Muscle layer of colon (tissue), 2 donors: Measurements from ENCODE around the gene OXCT2.

Experiments used
- H3K27ac ChIP-seq: one replicate; pipeline ENCODE4 v1.7.0; 2013; ENCODE audit warnings: low read depth, mild to moderate bottlenecking, low read length, moderate library complexity
- H3K27me3 ChIP-seq, 2 donors: one replicate each; pipeline ENCODE4 v1.7.0; 2013; ENCODE audit warnings: low read length in 2 of 2, mild to moderate bottlenecking in 2 of 2; ENCODE audit not compliant: insufficient read depth in 2 of 2, control insufficient read depth in 1 of 2
- H3K36me3 ChIP-seq: one replicate; pipeline ENCODE4 v1.7.0; 2013; ENCODE audit warnings: mild to moderate bottlenecking, low read length; ENCODE audit not compliant: insufficient read depth
- H3K4me1 ChIP-seq: one replicate; pipeline ENCODE4 v1.7.0; 2013; ENCODE audit warnings: mild to moderate bottlenecking, low read length; ENCODE audit not compliant: insufficient read depth
- H3K4me3 ChIP-seq, 2 donors: one replicate each; pipeline ENCODE4 v1.7.0; 2013; ENCODE audit warnings: low read length in 2 of 2, low read depth in 1 of 2, mild to moderate bottlenecking in 1 of 2, moderate library complexity in 1 of 2
- H3K9ac ChIP-seq: one replicate; pipeline ENCODE4 v1.7.0; 2013; ENCODE audit warnings: low read length
- H3K9me3 ChIP-seq: one replicate; pipeline ENCODE4 v1.7.0; 2013; ENCODE audit warnings: mild to moderate bottlenecking, low read length
- donor health status: abdominal sarcoma.
- donor health status: Adenocarcinoma of cecum.

OXCT2 gene

DNA sequence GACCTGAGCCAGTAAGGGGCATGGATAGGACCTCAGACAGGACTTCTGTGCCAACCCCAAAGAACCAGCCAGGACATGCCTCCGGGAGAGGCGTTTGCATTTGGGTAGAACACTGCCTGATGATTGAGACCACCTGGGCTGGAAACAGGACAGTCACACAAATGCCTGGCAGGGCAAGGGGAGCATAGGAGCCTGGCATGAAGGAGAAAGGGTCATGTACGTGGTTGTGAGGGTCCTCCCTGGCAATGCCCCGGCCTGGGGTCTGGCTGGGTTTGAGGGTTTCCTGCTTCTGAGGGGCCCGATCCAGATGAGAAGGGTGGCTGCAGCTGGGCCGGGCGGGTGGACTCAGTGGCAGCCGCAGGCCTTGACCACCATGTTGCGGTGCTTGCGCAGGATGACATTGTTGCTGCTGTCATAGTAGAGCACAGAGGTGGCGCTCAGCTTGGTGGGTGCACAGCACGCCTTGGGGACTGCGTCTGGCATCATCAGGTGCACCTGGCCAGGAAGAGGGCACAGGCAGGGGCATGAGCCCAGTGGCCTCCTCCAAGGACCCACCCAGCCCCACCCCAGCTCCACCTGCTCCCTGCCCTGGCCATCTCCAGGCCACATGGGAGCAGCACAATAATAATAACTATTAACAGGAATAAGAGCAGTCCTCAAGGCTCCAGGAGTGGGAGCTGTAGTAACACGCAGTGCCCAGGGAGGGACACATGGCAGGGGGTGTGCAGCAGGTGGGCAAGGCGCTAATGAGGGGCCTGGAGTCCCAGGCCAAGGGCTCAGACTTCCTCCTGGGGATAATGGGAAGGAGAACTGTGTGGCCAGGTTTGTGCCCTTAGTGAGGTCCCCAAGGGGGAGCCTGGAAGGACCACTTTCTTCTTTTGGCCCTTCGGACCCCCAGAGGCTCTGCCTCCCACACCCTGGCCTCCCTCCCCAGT lies 10.8 kb downstream of the OXCT2 start:
- Histone ChIP-seq H3K27me3 (no peaks in the 10 kb centered on the region), H3K36me3 (peaks cover 18% of the 10 kb centered on the region), H3K27ac (no peak overlapping the region), H3K4me3 (no peak overlapping the region), H3K9ac (no peak overlapping the region), H3K9me3 (no peaks in the 10 kb centered on the region), H3K4me1 (no peaks in the 10 kb centered on the region)

DNA sequence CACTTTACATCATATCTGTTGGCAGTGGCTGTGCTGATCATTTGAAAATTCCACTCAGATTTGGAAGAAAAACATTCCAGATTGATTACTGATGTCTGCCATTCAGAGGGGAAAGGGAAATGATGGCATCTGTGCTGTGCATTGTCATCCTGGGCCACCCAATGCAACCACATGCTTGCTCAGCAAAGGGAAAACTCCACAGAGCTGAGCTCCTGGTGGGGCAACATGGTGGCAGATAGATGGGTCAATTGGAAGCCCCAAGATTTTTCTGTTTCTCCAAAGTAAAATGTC lies 11.8 kb downstream of the OXCT2 start:
- Histone ChIP-seq H3K36me3 (peaks cover 28% of the 10 kb centered on the region), H3K9ac (no peak overlapping the region), H3K27ac (no peak overlapping the region), H3K27me3 (no peaks in the 10 kb centered on the region), H3K9me3 (no peaks in the 10 kb centered on the region), H3K4me1 (no peaks in the 10 kb centered on the region), H3K4me3 (no peak overlapping the region)

DNA sequence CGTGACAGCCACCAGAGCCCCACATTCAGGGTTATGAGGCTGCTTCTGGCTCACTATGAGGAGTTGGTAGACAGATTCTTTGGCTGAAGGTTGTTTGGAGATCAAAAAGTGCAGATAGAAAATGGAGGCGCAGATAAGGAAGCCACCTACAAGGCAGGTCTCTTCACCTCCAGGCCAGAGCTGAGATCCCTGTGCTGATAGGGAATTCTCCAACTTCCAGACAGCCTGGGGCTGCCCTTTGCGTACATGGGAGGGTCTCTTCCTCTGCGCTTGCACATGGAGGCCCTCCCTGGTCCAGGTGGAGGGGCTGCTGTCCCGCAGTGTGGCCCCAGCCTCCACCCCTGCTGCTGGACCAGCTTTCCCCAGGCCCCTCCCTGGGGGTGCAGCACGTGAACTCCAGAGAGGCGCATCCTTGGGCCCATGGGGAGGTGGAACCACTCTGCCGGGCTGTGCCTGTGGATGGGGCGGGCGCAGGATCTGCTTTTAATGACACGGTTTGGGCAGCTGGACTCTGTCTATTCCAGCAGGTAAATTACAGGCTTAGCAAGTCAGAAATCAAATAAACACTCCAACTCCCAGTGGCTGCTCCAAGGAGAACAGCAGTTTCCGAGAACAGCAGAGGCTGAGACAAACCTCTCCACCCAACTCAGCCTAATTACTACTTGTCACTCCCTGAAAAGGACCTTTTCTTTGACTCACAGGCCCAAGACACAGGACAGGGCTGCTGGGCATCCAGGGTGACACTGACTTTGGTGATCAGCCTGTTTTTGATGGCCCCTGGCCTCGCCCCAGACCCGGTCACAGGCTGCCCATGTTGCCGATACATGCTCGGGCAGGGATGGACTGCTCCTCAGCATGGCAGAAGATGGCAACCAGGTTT lies 12.4 kb downstream of the OXCT2 start:
- H3K4me3 ChIP-seq = no peak overlapping the region
- no peaks in the 10 kb centered on the region for H3K9me3 ChIP-seq
- H3K36me3 ChIP-seq = peaks cover 33% of the 10 kb centered on the region
- no peak overlapping the region for H3K27ac ChIP-seq
- H3K27me3 ChIP-seq = no peaks in the 10 kb centered on the region
- H3K9ac ChIP-seq = no peak overlapping the region
- H3K4me1 ChIP-seq = no peaks in the 10 kb centered on the region

DNA sequence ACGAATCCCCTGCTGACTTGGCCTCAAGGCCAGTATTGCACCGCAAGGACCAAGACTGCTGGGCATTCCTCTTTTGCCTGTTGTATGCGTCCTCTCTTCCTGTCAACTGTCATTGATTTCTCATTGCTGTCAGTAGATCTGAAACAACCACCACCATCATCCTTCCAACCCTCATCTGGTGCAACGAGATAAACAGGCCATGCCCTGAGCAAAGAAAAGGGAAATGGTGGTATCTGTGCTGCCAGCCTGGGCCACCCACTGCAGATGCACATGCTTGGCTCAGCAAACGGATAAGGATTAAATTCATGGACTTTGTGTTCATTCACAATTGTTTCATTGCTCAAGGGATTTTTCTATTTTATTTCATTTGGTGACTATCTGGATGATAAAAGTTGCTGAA lies 13.6 kb downstream of the OXCT2 start:
- Histone ChIP-seq H3K4me1 (no peaks in the 10 kb centered on the region), H3K9ac (no peak overlapping the region), H3K4me3 (no peak overlapping the region), H3K27me3 (no peaks in the 10 kb centered on the region), H3K9me3 (no peaks in the 10 kb centered on the region), H3K36me3 (peaks cover 46% of the 10 kb centered on the region), H3K27ac (no peak overlapping the region)

DNA sequence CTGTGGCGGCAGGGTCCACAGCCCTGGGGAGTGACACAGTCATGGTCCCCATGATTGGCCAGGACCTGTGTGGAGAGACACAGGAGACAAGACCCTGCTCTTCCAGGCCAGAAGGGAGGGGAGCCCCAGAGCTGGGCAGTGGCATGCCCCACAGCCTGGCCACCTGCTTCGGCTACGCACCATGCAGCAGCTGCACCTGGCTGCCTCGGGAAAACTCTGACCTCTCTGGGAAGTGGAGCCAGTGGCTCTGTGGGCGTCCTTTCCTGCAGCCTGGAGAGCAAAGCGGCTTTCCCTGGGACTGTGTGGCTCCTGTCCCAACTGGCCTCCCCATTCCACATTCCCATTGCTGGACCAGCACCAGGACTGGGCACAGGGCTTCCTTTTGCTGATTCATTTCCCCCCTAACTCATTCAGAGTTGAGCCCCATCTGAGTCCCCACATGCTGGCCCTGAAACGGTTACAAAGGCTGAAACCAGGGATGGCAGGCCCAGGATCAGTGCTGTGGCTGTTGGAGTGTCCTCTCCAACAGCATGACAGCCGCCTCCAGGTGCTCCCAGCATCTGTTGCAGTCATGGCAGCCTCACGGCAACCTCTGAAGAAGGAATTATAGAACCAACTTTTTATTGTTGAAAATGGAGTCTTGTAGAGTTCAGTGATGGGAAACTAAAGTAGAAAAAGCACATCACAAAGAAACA lies 15.0 kb downstream of the OXCT2 start:
- Histone ChIP-seq H3K27me3 (no peaks in the 10 kb centered on the region), H3K4me3 (no peak overlapping the region), H3K27ac (no peak overlapping the region), H3K9ac (no peak overlapping the region), H3K4me1 (no peaks in the 10 kb centered on the region), H3K36me3 (peaks cover 60% of the 10 kb centered on the region), H3K9me3 (no peaks in the 10 kb centered on the region)

DNA sequence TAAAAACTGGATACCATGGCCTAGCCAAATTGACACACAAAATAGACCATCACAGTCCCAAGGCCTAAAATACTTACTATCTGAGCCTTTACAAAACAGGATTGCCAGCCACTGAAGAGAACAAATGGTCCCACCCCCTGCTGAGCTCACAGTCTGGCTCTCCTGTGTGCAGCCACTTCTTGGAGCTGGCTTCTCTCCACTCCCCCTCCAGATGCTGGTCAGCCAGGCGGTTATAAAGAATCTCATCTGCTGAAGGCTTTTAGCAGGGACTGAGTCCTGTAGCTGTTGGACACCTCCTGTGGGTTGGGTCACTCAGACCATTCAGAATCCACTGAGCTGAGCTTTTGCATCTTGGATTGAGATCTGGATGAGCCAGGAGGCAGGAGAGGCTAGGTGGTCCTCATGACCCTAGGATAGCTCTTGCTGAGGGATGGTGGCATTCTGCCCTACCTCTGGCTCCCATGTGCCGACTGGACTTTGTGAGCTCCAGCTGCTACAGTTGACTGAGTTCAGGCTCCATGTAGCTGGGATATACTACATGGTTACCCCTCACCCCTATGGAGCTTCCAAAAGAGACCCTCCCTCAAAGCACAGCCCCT lies 16.1 kb downstream of the OXCT2 start:
- Histone ChIP-seq H3K9ac (no peak overlapping the region), H3K4me3 (no peak overlapping the region), H3K9me3 (no peaks in the 10 kb centered on the region), H3K27me3 (no peaks in the 10 kb centered on the region), H3K36me3 (peaks cover 71% of the 10 kb centered on the region), H3K4me1 (no peaks in the 10 kb centered on the region), H3K27ac (no peak overlapping the region)

DNA sequence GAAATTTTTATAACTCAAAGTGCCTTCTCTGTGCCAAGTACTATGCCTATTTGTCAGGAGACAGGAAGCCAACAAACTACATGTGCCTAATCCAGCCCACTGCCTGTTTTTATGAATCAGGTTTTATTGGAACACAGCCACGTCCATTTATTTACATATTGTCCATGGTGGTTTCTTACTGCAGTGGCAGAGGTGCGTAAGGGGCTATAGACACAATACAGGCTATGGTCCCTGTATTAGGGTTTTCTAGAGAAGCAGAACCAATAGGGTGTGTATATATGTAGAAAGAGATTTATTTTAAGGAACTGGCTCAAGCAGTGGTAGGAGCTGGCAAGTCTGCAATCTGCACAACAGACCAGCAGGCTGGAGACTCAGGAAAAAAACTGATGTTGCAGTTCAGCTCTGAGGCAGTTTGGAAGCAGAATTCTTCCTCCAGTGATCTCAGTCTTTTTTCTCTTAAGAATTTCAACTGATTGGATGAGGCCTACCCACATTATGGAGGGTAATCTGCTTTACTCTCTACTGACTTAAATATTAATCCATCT lies 17.1 kb downstream of the OXCT2 start:
- no peak overlapping the region for H3K9ac ChIP-seq
- no peaks in the 10 kb centered on the region for H3K27me3 ChIP-seq
- no peaks in the 10 kb centered on the region for H3K4me1 ChIP-seq
- H3K4me3 ChIP-seq = no peak overlapping the region
- peaks cover 80% of the 10 kb centered on the region for H3K36me3 ChIP-seq
- no peak overlapping the region for H3K27ac ChIP-seq
- no peaks in the 10 kb centered on the region for H3K9me3 ChIP-seq

DNA sequence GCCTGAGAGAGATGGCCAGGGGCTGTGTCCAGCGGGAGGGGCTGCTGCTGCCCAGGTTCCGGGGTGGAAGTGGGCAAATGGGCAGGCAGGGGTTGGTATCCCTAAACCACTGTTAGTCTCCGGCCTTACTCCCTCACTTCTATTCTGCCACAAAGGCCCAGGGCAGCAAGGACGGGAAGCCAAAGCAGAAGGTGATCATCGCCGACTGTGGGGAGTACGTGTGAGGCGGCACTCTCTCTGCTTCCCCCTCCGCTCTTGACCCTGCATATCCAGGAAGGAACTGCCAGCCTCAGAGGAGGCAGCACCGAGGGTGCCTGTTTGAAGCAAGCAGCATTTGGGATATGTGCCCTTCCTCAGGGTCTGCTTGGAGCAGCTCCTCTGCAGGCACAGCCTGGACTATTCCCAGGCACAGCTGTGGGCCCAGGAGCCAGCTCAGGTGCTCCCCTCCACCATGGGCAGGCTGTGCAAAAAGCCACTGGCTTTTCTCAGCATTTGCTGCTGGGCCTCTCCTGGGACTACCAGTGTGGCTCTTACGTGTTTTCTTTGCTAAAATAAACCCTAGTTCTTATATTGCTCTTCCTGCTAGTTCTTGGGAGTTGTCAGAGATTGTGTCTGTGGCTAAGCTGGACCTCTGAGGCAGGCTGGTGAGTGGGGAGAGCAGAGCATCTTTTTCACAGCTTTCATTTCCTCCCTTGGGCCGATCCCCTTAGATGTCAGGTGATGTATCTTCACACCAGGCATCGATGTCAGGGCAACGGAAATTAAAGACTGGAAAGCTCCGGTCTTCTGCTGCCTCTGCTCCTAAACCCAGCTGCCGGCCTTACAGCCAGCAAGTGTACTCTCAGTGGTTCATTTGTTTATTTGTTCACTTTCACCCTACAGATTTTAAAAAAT lies 17.8 kb downstream of the OXCT2 start:
- no peak overlapping the region for H3K9ac ChIP-seq
- no peaks in the 10 kb centered on the region for H3K4me1 ChIP-seq
- no peak overlapping the region for H3K4me3 ChIP-seq
- H3K27ac ChIP-seq = no peak overlapping the region
- H3K36me3 ChIP-seq = peaks cover 87% of the 10 kb centered on the region
- no peaks in the 10 kb centered on the region for H3K9me3 ChIP-seq
- H3K27me3 ChIP-seq = no peaks in the 10 kb centered on the region

DNA sequence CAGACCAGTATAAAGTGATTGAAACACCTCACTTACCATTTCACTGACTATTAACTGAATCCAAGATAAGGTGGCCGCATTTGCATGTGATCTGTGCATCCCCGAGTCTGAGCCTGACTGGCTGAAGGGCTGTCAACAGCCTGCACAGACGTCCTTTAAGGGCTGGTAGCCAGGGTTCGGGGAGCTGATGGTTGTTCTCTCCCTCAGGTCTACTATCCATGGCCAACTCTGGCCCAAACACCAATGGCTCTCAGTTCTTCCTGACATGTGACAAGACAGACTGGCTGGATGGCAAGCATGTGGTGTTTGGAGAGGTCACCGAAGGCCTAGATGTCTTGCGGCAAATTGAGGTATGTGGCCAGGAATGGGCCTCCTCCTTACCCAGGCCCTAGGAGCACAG lies 18.4 kb downstream of the OXCT2 start:
- Histone ChIP-seq H3K4me1 (no peaks in the 10 kb centered on the region), H3K9me3 (no peaks in the 10 kb centered on the region), H3K27me3 (no peaks in the 10 kb centered on the region), H3K36me3 (peaks cover 86% of the 10 kb centered on the region), H3K9ac (no peak overlapping the region), H3K4me3 (no peak overlapping the region), H3K27ac (no peak overlapping the region)

DNA sequence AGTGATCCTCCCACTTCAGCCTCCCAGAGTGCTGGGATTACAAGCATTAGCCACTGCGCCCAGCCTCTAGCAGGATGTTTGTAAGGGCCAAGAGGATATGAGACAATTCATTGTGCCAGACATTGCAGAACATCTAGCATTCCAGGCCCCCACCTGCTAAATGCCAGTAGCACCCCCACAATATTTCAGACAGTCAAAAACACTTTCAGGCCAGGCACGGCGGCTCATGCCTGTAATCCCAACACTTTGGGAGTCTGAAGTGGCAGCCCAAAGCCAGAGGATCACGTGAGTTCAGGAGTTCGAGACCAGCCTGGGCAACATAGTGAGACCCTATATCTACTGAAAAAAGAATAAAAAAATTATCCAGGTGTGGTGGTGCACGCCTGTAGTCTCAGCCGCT lies 19.6 kb downstream of the OXCT2 start:
- no peaks in the 10 kb centered on the region for H3K9me3 ChIP-seq
- no peak overlapping the region for H3K4me3 ChIP-seq
- no peak overlapping the region for H3K27ac ChIP-seq
- no peak overlapping the region for H3K9ac ChIP-seq
- no peaks in the 10 kb centered on the region for H3K4me1 ChIP-seq
- no peaks in the 10 kb centered on the region for H3K27me3 ChIP-seq
- H3K36me3 ChIP-seq = peaks cover 87% of the 10 kb centered on the region
